HG02852 (cell line): ENCODE results near the gene ACOT8.

Experiments
- ATAC-seq: cut with Tn5 transposase; IDR thresholded peaks from one replicate; pipeline ENCODE4 v1.9.1; 2021; ENCODE audit warnings: mild to moderate bottlenecking, moderate library complexity; ENCODE audit not compliant: unreplicated experiment

ACOT8 gene

DNA sequence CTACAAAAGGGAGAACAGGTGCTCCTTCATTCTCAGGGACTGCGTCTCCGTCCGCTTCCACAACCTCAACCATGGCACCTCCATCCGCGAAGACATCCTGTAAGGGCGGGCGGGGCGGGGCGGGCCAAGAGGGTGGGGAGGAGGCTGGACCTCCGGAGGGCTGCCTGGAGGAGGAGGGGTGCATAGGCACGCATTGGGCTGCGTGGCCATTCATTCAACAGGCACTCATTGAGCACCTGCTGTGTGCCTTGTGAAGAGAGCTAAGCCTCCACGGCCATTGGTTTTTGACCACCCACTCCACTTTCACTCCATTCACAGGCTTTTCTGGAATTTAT, 657 bp upstream of the ACOT8 start:
- peak; percentile 19 for ATAC-seq

DNA sequence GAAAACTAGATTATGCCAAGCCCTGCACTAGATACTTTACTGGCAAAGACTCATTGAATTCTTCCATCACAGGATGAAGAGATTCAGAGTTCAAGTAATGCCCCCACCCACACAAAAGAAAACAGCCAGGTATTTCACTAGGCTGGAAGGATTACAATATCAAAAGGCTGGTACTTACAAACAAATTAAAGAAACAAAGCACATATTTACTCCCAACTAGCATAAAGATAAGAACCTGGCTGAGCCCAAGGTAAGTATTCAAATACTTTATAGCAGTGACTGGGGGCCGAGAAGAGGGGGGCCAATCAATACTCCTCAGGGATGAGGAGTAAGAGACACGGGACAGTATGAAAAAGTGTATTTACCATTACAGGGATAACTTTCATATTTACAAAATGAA, 3.7 kb downstream of the ACOT8 start:
- ATAC-seq: no peak

DNA sequence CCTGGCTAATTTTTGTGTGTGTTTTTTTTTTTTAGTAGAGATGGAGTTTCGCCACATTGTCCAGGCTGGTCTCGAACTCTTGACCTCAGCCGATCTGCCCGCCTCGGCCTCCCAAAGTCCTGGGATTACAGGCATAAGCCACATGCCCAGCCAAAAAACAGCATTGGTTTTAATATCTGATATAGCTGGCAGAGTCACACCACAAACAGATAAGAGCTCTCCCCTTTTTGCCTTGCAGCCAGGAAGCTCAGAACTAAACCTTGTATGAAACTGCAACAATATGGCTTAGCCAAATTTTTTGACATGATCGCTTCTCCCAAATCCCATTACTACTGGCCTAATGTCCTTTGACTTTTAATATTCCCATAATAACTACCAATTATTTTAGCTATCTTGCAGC, 4.9 kb downstream of the ACOT8 start:
- ATAC-seq: no peak

DNA sequence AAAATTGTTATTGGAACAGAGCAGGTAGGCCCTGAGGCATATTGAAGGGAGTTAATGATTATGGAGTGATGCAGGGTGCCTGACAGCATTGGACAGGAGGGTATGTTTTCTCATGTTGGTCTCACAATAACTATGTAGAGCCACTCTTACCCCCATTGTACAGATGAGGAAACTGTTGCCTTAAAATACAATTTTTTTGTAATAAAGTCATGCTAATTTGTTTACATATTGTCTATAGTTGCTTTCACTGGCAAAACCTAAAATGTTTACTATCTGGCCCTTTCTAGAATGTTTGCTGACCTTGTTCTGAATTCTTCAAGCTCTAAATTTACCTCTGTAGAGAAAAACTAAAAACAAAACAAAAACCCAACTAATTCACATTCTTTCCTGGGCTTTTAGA, 5.7 kb downstream of the ACOT8 start:
- ATAC-seq: no peak

DNA sequence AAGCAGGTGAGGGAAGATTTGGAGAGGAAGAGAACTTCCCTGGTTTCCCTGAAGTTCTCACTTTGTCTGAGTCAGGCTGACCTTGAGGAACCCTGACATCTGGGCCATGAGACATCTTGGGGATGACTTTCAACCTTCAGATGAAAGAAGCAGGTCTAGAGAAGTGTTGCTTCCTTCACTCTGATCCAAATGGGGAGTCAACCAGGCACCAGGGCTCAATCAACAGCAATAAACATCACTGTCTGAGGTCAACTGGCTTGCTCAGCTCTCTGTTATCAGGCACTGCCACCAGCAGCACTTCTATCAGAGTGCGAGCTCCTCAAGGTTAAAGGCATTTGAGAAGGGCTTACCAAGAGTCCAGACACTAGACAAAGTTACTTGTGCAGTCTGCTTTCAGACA, 6.3 kb downstream of the ACOT8 start:
- ATAC-seq: no peak

DNA sequence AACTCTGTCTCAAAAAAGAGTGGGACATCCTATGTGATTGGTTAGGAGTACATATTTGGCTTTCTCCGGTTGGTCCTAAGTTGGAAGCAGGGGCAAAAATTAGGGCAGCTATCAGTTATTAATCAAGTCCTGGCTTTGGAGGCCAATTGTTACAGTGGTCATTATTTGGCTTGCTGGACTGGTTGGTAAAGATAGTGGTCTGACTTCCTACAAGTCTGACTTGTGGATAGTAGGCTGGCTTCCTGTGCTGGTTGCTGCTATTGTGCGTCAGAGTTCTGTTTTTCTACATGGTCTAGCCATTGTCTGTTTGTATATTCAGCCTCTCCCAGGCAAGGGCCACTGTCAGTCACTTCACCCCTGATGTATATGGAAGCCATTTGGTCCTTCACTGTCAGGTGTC, 7.0 kb downstream of the ACOT8 start:
- ATAC-seq: no peak

DNA sequence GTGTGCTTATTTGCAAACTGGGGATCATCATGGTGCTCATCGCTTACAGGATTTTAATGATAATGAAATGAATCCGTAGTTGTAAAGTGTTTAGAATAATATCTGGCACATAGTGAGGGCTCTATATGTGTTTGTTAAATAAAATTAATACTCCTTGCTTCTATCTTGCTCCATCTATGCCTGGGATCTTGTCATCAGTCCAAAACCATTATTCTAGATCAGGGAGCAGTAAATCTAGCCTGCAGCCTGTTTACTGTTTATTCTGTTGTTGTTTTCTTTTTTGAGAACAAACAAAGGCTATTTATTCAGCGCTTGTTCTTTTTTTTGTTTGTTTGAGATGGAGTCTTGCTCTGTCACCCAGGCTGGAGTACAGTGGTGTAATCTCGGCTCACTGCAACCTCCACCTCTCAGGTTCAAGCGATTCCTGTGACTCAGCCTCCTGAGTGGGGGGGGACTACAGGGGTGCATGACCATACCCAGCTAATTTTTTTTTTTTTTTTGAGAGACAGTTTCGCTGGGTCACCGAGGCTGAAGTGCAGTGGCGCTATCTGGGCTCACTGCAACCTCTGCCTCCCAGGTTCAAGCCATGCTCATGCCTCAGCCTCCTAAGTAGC, 8.1 kb downstream of the ACOT8 start:
- no peak for ATAC-seq

DNA sequence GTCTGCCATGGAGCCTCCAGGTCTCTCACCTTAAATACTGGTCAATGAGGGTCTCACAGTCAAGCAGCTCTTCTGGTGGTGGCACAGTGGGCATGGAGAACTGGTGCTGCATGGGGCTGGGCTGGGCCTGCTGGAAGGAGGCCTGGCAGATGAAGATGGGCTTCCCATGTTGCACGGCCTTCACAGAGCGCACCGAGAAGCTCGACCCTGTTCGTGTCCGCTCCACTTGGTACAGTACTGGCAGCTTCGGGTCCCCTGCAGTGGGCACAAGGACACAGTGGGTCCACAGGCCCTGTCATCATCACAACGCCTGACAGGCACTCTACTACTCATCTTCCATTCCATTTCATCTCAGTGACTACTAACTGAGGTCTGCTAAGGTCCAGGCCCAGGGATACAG, 8.8 kb downstream of the ACOT8 start:
- no peak for ATAC-seq

DNA sequence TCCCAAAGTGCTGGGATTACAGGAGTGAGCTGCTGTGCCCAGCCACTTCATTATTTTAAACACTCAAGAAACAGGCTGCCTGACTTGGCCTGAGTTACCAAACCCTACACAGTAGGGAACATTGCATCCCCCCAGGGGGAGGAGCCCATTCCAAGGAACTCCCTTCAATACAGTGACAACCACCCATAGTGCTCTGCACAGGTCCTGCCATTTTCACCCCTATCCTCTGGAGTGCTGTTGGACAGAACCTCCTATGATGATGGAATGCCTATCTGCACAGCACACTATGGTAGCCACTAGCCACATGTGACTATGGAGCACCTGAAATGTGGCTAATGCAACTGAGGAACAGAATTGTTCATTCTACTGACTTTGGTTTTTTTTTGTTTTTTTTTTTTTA, 11.7 kb downstream of the ACOT8 start:
- ATAC-seq: no peak

DNA sequence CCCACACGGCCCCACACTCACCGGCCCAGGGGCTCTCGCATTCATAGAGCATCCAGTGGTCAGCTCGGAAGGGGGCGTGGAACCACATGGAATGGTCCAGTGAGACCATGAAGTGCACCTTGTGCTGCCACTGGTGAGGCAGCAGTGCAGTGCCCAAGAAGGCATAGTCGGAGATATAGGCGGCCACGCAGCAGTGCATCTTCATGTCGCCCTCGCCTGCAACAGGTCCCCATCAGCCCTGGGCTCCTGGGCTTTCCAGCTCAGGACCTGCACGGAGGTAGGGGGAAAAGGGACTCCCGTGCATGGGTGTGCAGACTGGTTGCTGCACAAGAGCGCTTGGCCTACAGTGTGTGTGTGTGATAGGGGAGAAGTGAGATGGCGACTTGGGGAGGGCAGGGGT, 13.7 kb downstream of the ACOT8 start:
- ATAC-seq: no peak

DNA sequence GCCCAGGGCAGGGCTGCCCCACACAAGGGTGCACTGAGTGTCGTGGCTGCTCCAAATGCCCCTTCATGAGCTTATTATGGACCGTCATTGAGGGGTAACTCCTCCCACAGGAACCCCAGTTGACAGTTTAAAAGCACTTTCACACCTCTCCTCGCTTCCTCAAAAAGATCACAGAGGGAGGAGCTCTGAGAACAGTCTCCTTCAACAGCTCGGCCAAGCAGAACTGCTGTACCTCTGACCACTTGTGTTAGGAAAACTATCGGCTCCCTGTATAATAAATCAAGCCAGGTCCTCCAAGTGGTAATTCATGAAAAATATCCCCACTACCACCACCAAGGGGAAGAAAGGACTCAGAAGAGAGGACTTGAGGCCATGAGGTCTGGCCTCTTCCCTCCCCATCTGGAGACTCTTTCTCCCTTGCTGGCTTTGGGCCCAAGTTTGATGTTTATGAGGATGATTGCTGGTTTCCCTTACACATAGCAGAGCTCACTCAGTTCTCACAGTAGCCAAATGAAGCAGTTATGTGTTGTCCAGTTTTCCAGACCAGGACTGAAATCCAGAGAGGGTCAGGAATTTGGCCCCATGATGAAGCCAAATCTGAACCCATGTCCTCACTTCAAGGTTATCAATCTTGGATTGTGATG, 14.9 kb downstream of the ACOT8 start:
- ATAC-seq: peak; percentile 67

DNA sequence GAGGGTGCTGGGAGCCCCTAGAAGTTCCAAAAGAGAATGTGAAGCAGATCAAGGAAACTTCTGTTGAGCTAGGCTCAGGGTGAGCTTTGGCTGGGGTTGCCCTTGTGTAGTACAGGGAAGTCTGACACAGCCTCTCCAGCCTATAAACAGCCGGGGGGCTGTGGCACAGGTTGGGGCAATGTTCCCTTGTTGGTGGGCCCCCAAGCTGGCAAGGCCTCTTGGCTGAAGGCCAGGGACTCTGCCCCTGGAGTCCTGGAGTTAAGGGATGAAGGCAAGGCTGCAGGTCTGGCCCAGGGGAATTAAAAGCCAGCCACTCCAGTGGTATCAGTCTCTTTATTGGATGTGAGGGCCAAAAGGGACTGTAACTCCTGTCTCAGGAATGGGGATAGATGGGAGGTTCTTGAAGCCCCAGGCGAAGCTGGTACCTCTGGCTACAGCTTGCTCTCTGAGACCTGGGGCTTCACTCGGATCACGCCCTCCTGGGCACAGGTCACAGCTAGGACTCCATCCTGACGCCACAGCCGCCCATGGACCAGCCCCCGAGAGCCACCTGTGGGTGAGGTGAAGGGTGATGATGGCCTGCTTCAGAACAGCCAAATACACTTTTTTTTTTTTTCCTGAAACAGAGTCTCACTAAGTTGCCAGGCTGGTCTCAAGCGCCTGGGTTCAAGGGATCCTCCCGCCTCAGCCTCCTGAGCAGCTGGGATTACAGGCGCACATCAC, 15.6 kb downstream of the ACOT8 start:
- no peak for ATAC-seq

DNA sequence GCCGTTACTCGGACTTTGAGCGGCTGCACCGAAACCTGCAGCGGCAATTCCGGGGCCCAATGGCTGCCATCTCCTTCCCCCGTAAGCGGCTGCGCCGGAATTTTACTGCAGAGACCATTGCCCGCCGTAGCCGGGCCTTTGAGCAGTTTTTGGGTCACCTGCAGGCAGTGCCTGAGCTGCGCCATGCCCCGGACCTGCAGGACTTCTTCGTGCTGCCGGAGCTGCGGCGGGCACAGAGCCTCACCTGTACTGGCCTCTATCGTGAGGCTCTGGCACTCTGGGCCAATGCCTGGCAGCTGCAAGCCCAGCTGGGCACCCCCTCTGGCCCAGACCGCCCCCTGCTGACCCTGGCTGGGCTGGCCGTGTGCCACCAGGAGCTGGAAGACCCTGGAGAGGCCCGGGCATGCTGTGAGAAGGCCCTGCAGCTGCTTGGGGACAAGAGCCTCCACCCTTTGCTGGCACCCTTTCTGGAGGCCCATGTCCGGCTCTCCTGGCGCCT, 16.4 kb downstream of the ACOT8 start:
- no peak for ATAC-seq

DNA sequence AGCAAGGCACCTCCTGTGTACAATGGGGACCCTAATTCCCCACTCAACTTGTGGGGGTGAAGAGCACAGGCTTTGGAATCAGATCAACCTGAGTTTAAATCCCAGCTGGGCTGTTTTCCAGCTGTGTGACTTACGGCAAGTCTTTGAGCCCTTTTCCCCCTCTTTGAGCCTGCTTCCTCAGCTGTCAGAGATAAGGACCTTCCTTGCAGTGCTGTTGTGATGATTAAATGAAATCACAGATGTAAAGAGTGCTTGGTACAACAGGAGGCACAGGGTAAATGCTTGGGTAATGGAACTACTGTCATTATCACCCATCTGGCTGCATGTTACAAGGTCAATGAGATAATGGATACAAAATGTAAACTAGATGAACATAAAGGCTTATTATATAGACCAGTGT, 20.4 kb downstream of the ACOT8 start:
- no peak for ATAC-seq

DNA sequence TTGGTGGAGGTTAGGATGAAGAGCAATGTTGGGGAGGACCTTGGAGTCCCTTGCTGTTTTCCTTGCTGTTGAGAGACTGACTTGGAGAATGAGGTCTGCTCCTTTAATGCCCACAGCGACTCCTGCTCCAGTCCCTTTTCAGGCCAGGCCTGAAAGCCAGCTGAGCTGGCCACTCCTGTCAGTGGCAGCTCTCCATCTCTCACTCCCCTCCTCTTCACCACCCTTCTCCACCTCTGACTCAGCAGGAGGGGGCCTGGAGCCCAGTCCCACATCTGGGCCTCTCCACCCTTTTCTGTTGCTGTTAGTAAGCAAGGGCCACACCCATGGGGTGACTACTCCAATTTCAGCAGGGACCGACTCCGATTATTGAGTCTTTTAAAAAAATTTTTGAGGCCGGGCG, 21.4 kb downstream of the ACOT8 start:
- no peak for ATAC-seq

DNA sequence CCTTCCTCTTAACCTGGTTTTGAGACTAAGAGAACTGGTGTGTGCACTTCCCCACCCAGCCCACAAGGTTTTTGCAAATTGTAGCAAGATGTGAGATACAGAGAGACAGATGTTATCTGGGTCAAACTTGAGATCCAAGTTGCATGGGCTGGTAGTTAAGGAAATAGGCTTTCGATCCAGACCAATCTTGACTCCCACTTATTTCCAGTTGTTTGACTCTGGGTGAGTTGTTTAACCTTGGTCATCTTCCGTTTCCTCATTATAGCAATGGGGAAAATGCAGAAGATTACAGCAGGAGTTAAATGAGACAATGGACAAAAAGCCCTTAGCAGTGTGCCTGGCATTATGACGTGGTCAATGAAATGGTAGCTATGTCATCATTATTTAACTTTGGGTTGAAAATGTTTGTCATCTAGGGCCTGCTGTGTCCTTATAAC, 21.8 kb downstream of the ACOT8 start:
- ATAC-seq: no peak

DNA sequence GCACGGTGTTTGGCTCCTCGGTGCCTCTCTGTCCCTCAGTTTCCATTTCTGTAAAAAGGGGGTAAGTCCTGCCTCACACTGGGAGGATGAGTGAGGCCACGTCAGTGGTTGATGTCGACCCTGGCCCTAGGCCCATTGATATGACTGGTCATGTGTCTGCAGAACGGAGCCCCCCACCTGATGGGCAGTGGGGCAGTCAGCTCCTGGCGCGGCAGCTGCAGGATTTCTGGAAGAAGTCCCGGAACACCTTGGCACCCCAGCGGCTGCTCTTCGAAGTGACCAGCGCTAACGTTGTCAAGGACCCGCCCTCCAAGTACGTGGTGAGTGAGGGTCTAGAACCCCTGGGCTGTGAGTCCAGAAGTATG, 22.4 kb downstream of the ACOT8 start:
- no peak for ATAC-seq

DNA sequence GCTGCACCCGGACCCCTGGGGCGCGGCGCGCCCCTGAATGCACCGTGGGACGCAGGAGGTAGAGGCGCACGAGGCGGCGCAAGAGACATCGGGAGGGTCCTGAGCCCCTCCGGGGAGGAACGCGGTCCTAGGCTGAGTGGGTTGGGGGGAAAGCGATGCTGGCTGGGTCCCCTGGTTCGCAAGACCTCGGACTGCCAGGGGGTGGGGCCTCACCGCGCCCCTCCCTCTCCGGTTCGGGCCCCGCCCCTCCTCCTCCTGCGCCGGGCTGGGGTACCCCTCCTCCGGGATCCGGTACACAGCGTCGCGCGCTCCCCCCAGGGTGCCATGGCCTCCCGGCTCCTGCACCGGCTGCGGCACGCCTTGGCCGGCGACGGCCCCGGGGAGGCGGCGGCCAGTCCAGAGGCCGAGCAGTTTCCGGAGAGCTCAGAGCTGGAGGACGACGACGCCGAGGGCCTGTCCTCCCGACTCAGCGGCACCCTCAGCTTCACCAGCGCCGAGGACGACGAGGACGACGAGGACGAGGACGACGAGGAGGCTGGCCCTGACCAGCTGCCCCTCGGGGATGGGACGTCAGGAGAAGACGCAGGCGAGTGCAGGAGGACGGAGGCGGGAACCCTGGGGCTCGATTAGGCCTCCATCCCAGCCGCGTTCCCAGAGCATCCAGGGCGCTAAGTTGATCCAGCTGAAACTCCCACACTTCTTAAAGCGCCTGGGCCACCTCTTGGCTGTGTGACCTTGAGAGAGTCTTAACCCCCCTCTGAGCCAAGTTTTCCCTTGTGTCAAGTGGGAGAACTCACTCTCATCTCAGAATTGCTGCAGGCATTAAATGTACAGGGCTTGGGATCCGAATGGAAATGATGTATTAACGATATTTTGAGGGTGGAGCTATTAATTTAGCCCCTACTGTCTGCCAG, 23.1 kb downstream of the ACOT8 start:
- ATAC-seq: peak; percentile 34

DNA sequence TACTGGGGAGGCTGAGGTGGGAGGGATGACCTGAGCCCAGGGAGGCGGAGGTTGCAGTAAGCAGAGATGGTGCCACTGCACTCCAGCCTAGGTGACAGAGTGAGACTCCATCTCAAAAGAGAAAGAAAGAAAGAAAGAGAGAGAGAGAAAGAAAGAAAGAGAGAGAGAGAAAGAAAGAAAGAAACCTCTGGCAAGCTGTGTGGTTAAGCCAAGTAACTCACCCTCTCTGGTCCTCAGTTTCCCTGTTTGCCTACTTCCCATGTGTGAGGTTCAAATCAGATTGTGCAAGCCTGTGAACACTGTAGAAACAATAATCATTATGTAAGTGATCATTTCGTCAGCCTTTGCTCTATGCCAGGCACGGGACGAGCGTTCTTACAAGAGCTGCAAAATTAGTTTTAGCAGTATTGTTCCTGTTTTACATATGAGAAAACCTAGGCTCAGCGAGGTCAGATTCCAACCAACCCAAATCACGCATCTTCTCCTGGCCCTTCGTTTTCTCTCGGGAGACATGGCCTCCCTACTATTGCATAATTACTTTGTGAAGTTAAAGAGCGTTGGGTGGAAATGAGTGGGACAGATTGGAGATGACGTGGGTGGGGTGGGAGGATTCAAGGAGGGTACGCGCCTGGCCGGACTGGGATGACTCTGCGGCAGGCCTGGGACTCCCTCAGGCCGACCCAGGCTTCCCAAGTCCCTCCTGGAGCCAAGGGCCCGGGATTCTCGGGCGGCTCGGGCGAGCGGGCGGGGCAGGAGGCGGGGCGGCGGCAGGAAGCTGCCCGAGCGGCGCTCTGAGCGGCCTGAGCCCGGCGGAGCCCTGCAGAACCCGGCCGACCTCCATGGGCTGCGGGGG, 23.9 kb downstream of the ACOT8 start, which contains the start of gene SNX21:
Gene SNX21 (plus strand): TSS at position 770 of the 853 bp plus-strand sequence. CDS start 121 bp downstream, outside the sequence.
- ATAC-seq: peak; percentile 57

DNA sequence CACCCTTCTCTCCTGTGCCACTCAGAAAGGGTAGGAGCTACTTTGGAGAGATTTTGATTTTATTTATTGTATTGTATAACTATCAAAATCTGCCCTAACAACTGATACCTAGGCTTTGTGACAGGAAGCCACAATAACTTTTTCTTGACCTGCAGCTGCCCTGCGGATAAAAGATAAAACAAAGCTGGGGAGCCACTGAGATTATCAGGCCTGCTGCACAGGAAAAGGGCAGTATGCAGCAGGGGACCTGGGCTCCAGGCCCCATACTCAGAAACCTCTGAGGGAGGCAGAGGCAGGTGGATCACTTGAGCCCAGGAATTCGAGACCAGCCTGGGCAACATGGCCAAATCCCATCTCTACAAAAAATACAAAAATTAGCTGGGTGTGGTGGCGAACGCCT, 24.6 kb downstream of the ACOT8 start:
- no peak for ATAC-seq
